Nephron progenitor cell (in vitro differentiated cells): ENCODE data around the gene EHF.

Experiments used
- DNase-seq: peaks from one replicate; pipeline ENCODE4 v3.0.0; 2021
- H3K27ac Mint-ChIP-seq: 2 replicates; pipeline ENCODE4 v1.8.0; 2021; ENCODE audit warnings: mild to moderate bottlenecking, moderate library complexity, mixed read lengths
- H3K27me3 Mint-ChIP-seq: 2 replicates; pipeline ENCODE4 v1.8.0; 2021; ENCODE audit warnings: mild to moderate bottlenecking, low read depth, mixed read lengths; ENCODE audit not compliant: poor library complexity
- H3K36me3 Mint-ChIP-seq: 2 replicates; pipeline ENCODE4 v1.8.0; 2021; ENCODE audit warnings: low read depth, mixed read lengths
- H3K4me1 Mint-ChIP-seq: 2 replicates; pipeline ENCODE4 v1.8.0; 2021; ENCODE audit warnings: mixed read lengths
- H3K4me3 Mint-ChIP-seq: 2 replicates; pipeline ENCODE4 v1.8.0; 2021; ENCODE audit warnings: mild to moderate bottlenecking, moderate library complexity, mixed read lengths
- H3K9me3 Mint-ChIP-seq: 2 replicates; pipeline ENCODE4 v1.8.0; 2021; ENCODE audit warnings: mild to moderate bottlenecking, moderate library complexity, mixed read lengths
- CTCF ChIP-seq: fragments of 200-600 bp; sonication (generic); IDR thresholded peaks from 2 replicates; pipeline ENCODE4 v1.5.0; 2021; ENCODE audit warnings: antibody characterized with exemption

Gene EHF

GRCh38 chr11:34643311-34643710, 22.4 kb downstream of the EHF start:
- Mint-ChIP-seq H3K9me3 (no peaks in the 10 kb centered on the region), H3K4me3 (no peak overlapping the region), H3K27ac (no peak overlapping the region), H3K4me1 (peaks cover 49% of the 10 kb centered on the region), H3K36me3 (no peaks in the 10 kb centered on the region), H3K27me3 (no peaks in the 10 kb centered on the region)
- DNase-seq = no peak
- TF ChIP-seq CTCF = no peak

- H3K9me3 Mint-ChIP-seq = no peaks in the 10 kb centered on the region
- no peak overlapping the region for H3K27ac Mint-ChIP-seq
- no peak overlapping the region for H3K4me3 Mint-ChIP-seq
- no peaks in the 10 kb centered on the region for H3K27me3 Mint-ChIP-seq
- peaks cover 44% of the 10 kb centered on the region for H3K4me1 Mint-ChIP-seq
- no peaks in the 10 kb centered on the region for H3K36me3 Mint-ChIP-seq
- DNase-seq = no peak
- TF ChIP-seq CTCF = no peak
Observed at GRCh38 chr11:34643846-34644245, 23.0 kb downstream of the EHF start.

GRCh38 chr11:34644669-34645406, 23.9 kb downstream of the EHF start:
- no peak for TF ChIP-seq CTCF
- Mint-ChIP-seq H3K27ac (no peak overlapping the region), H3K36me3 (no peaks in the 10 kb centered on the region), H3K4me1 (peaks cover 34% of the 10 kb centered on the region), H3K4me3 (no peak overlapping the region), H3K27me3 (no peaks in the 10 kb centered on the region), H3K9me3 (no peaks in the 10 kb centered on the region)
- DNase-seq = no peak

GRCh38 chr11:34646431-34646830, 25.5 kb downstream of the EHF start:
- Mint-ChIP-seq H3K27me3 (no peaks in the 10 kb centered on the region), H3K27ac (no peak overlapping the region), H3K36me3 (no peaks in the 10 kb centered on the region), H3K9me3 (no peaks in the 10 kb centered on the region), H3K4me1 (peaks cover 29% of the 10 kb centered on the region), H3K4me3 (no peak overlapping the region)
- no peak for TF ChIP-seq CTCF
- no peak for DNase-seq

GRCh38 chr11:34647131-34647530, 26.2 kb downstream of the EHF start:
- no peak for TF ChIP-seq CTCF
- Mint-ChIP-seq H3K4me1 (peaks cover 28% of the 10 kb centered on the region), H3K36me3 (no peaks in the 10 kb centered on the region), H3K4me3 (no peak overlapping the region), H3K27ac (no peak overlapping the region), H3K27me3 (no peaks in the 10 kb centered on the region), H3K9me3 (no peaks in the 10 kb centered on the region)
- DNase-seq = no peak

- no peaks in the 10 kb centered on the region for H3K36me3 Mint-ChIP-seq
- H3K4me3 Mint-ChIP-seq = no peak overlapping the region
- no peak overlapping the region for H3K27ac Mint-ChIP-seq
- H3K4me1 Mint-ChIP-seq = peaks cover 26% of the 10 kb centered on the region
- H3K27me3 Mint-ChIP-seq = no peaks in the 10 kb centered on the region
- no peak for TF ChIP-seq CTCF
- no peaks in the 10 kb centered on the region for H3K9me3 Mint-ChIP-seq
- no peak for DNase-seq
Observed at GRCh38 chr11:34647532-34647931, 26.6 kb downstream of the EHF start.
